Left ventricle myocardium inferior (tissue), 1 donor: ENCODE results near the gene CSRP3. TPM values are rescaled to one million over a fixed set of nuclear protein-coding genes. Genes with fewer than 3 reads are reported as not detected.
A peak's percentile ranks its signal among the peaks of the same experiment; 100 is the strongest.

ENCODE experiments used
- DNase-seq: peaks from one replicate; pipeline ENCODE4 v3.0.0-alpha.2; 2020
- H3K27ac ChIP-seq: fragments of 200-600 bp; replicated peaks from 2 replicates; pipeline ENCODE4 v1.8.0; 2021
- H3K27me3 ChIP-seq: fragments of 200-600 bp; 2 replicates; pipeline ENCODE4 v1.8.0; 2021; ENCODE audit warnings: low read depth
- H3K36me3 ChIP-seq: fragments of 200-600 bp; 2 replicates; pipeline ENCODE4 v1.8.0; 2021
- H3K4me1 ChIP-seq: fragments of 200-600 bp; 2 replicates; pipeline ENCODE4 v1.8.0; 2021
- H3K4me3 ChIP-seq: fragments of 200-600 bp; 2 replicates; pipeline ENCODE4 v1.8.0; 2021; ENCODE audit warnings: mild to moderate bottlenecking, moderate library complexity
- H3K9me3 ChIP-seq: fragments of 200-600 bp; replicated peaks from 2 replicates; pipeline ENCODE4 v1.8.0; 2021
- intact Hi-C: fragments of 100-400 bp; cut with micrococcal nuclease; formaldehyde crosslinking; loops from one replicate; pipeline ENCODE4 v1.11.0; 2022
- total RNA-seq: library from RNA; stranded (reverse); fragmentation: NEBNext Ultra II Directional; extraction: Animal tissue kit (Norgen Biotek cat#: 25700); gene quantifications from one replicate; pipeline ENCODE4 v1.2.1, GENCODE V29; 2021
- TF ChIP-seq, protein P1 (sequence below): fragments of 200-600 bp; IDR thresholded peaks from 2 replicates; pipeline ENCODE4 v1.8.0; 2021; ENCODE audit warnings: antibody characterized with exemption, mild to moderate bottlenecking, borderline replicate concordance
- donor health status: DM: no; HTN: yes; CAD: no; lungs with severe emphysema.

CSRP3 gene
- total RNA-seq, 1 donor from 2014 or later, result 2,290 TPM

GRCh38 chr11:19216021-19216420, 14.2 kb upstream of the CSRP3 start:
- intact Hi-C loops, result no loop called here

DNA sequence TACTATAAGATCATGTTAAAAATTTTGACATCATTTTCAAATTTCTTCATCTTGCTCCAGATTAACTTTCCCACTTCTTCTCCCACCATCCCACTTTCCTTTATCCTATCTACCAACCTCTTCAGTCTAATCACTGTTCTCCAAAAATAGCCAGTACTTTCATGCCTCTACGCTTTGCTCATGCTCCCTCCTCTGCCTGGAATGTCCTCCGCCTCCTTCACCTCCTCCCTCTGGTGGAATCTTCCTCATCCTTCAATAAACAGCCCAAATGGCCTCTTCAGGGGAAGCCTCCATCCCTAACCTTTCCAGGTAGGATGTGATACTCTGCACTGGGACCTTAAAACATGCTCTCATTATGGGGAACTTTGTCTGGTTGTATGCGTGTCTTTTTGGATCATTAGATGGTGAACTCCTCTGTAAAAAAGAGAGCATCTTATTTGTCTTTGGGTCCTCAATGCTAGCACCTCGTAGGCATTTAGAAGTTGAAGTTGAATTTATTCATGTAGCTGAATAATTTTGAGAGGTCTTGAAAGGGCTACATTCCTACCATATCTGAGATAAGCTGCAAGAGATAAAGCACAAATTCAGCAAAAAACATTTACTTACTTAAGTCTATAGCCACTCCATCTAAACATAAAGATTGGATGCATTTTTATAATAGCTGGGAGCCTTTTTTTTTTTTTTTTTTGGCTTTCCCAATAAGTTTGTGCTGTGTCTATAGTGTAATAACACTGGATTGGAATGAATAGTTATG, 8.0 kb upstream of the CSRP3 start:
- Histone ChIP-seq H3K36me3 (no peaks in the 10 kb centered on the region), H3K27me3 (no peaks in the 10 kb centered on the region), H3K27ac (peak overlapping the region; percentile 83), H3K9me3 (no peaks in the 10 kb centered on the region), H3K4me1 (peaks cover 19% of the 10 kb centered on the region), H3K4me3 (peak overlapping the region; percentile 54)
- TF ChIP-seq, protein P1, sequence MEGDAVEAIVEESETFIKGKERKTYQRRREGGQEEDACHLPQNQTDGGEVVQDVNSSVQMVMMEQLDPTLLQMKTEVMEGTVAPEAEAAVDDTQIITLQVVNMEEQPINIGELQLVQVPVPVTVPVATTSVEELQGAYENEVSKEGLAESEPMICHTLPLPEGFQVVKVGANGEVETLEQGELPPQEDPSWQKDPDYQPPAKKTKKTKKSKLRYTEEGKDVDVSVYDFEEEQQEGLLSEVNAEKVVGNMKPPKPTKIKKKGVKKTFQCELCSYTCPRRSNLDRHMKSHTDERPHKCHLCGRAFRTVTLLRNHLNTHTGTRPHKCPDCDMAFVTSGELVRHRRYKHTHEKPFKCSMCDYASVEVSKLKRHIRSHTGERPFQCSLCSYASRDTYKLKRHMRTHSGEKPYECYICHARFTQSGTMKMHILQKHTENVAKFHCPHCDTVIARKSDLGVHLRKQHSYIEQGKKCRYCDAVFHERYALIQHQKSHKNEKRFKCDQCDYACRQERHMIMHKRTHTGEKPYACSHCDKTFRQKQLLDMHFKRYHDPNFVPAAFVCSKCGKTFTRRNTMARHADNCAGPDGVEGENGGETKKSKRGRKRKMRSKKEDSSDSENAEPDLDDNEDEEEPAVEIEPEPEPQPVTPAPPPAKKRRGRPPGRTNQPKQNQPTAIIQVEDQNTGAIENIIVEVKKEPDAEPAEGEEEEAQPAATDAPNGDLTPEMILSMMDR, result peak; percentile 21
- DNase-seq, result no peak
- intact Hi-C loops, result no loop called here

More at GRCh38 chr11:19216021-19216420, 14.2 kb upstream of the CSRP3 start:
- Histone ChIP-seq H3K36me3 (no peaks in the 10 kb centered on the region), H3K9me3 (no peaks in the 10 kb centered on the region), H3K4me1 (peaks cover 30% of the 10 kb centered on the region), H3K27me3 (no peaks in the 10 kb centered on the region), H3K27ac (no peak overlapping the region), H3K4me3 (no peak overlapping the region)
- no peak for DNase-seq
- TF ChIP-seq, protein P1, result no peak

DNA sequence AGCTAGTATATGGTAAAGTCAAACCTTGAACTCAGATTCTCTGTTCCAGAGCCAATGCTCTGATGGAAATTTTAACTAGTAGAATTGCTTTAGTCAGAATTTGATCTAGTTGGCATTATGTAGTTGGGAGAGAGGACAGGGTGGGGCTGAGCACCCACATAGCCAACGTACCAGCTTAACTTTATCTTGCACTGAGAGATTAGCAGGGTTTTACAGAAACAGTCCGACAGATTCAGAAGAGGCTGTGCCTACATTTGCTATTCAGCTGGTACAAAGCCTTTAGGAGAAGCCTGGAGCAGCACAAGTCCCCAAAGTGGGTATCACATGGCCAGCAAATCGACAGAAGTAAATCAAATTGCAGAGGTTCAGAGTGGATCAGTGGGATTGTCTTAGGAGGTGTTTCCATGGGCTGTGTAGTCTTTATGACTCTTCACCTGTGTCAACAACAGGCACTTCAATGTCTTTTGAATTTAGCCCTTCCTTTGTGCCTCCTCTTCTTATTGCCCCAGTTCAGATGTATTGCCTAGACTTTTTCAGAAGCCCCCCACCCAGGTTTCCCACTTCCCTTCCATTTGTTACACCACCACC, 7.3 kb upstream of the CSRP3 start:
- Histone ChIP-seq H3K27ac (peak overlapping the region; percentile 83), H3K27me3 (no peaks in the 10 kb centered on the region), H3K4me3 (peak overlapping the region; percentile 54), H3K4me1 (peaks cover 19% of the 10 kb centered on the region), H3K9me3 (no peaks in the 10 kb centered on the region), H3K36me3 (no peaks in the 10 kb centered on the region)
- no peak for DNase-seq
- TF ChIP-seq, protein P1, result no peak
- intact Hi-C loops, result no loop called here

DNA sequence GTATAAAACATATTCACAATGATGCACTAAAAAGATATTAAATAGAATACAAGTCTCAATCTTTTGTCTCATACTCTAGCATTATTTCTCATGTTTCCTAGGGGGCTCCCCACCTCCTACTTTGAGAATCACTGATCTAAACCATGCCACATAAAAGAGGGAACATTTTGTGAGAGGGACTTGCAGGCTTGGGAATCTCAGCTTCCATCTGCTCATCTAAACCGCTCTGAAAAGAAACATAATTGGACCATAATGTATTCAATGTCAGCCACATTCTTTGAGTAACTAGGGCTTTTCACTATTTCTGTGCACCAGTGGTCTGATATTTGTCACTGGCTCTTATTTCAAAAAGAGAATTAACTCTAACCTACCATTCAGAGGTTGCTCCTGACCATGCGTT, 6.4 kb upstream of the CSRP3 start:
- intact Hi-C loops, result no loop called here
- Histone ChIP-seq H3K9me3 (no peaks in the 10 kb centered on the region), H3K4me1 (peaks cover 19% of the 10 kb centered on the region), H3K4me3 (no peak overlapping the region), H3K36me3 (no peaks in the 10 kb centered on the region), H3K27me3 (no peaks in the 10 kb centered on the region), H3K27ac (peak overlapping the region; percentile 83)
- DNase-seq, result no peak
- TF ChIP-seq, protein P1, result no peak

GRCh38 chr11:19204836-19205235, 3.1 kb upstream of the CSRP3 start:
- Histone ChIP-seq H3K4me1 (peaks cover 29% of the 10 kb centered on the region), H3K27me3 (no peaks in the 10 kb centered on the region), H3K9me3 (no peaks in the 10 kb centered on the region), H3K36me3 (no peaks in the 10 kb centered on the region), H3K4me3 (no peak overlapping the region), H3K27ac (no peak overlapping the region)
- TF ChIP-seq, protein P1, result no peak
- DNase-seq, result no peak
- intact Hi-C loops, result no loop called here
